HepG2 (cell line): ENCODE data around the gene RPS2. TPM values are rescaled to one million over a fixed set of nuclear protein-coding genes. Genes with fewer than 3 reads are reported as not detected.

Source experiments
- KMT2A ChIP-seq: sonication (generic); formaldehyde crosslinking; IDR thresholded peaks from 2 replicates; pipeline ENCODE4 v1.4.0; 2020; ENCODE audit warnings: missing genetic modification reagents
- NFYC ChIP-seq: IDR thresholded peaks from 2 replicates; pipeline ENCODE4 v1.6.1; 2016; ENCODE audit warnings: missing genetic modification reagents, missing compliant biosample characterization
- POLR2AphosphoS2 ChIP-seq: IDR thresholded peaks from 2 replicates; pipeline ENCODE4 v1.6.1; 2011; ENCODE audit warnings: low read depth, low read length, improper control_type of control experiment
- REXO4 ChIP-seq: sonication (generic); formaldehyde crosslinking; IDR thresholded peaks from 2 replicates; pipeline ENCODE4 v1.8.0; 2022; ENCODE audit warnings: missing genetic modification reagents, mild to moderate bottlenecking, borderline replicate concordance
- SRF ChIP-seq: IDR thresholded peaks from 2 replicates; pipeline ENCODE4 v1.6.1; 2011; ENCODE audit warnings: mild to moderate bottlenecking, low read depth, low read length, moderate library complexity
- SRSF9 ChIP-seq: fragments of 200-400 bp; formaldehyde crosslinking; IDR thresholded peaks from 2 replicates; pipeline ENCODE4 v1.6.1; 2018; ENCODE audit warnings: borderline replicate concordance, mild to moderate bottlenecking, low read depth, low read length; ENCODE audit not compliant: insufficient read depth, poor library complexity, severe bottlenecking
- YEATS4 ChIP-seq: sonication (generic); formaldehyde crosslinking; IDR thresholded peaks from 2 replicates; pipeline ENCODE4 v1.4.0; 2020; ENCODE audit warnings: missing genetic modification reagents, borderline replicate concordance
- ZNF337 ChIP-seq: sonication (generic); formaldehyde crosslinking; IDR thresholded peaks from 2 replicates; pipeline ENCODE4 v1.5.1; 2020; ENCODE audit warnings: missing genetic modification reagents, low read depth, mild to moderate bottlenecking, borderline replicate concordance
- ZNF556 ChIP-seq: sonication (generic); formaldehyde crosslinking; IDR thresholded peaks from 2 replicates; pipeline ENCODE4 v1.4.0; 2020; ENCODE audit warnings: mild to moderate bottlenecking, missing genetic modification reagents, borderline replicate concordance
- ZNF558 ChIP-seq: sonication (generic); formaldehyde crosslinking; IDR thresholded peaks from 2 replicates; pipeline ENCODE4 v1.9.0; 2022; ENCODE audit warnings: mild to moderate bottlenecking, missing genetic modification reagents, borderline replicate concordance
- ZSCAN12 ChIP-seq: sonication (generic); formaldehyde crosslinking; IDR thresholded peaks from 2 replicates; pipeline ENCODE4 v1.9.0; 2021; ENCODE audit warnings: mild to moderate bottlenecking, missing genetic modification reagents
- polyA plus RNA-seq, 8 experiments: library from polyadenylated mRNA; depleted of rRNA in 3 of 8; stranded (reverse) in 7 of 8; unstranded in 1 of 8; fragments of >200 nt; fragmentation: Illumina TruSeq in 4 of 8; extraction: Trizol in 4 of 8; gene quantifications; 2 replicates each; pipeline versions ENCODE4 v1.2.1 to v1.2.3, GENCODE V29; 2011 to 2016; ENCODE audit warnings: low read depth in 4 of 8, missing spikeins in 1 of 8, mixed read lengths in 1 of 8; ENCODE audit not compliant: insufficient read depth in 1 of 8
- total RNA-seq, 5 experiments: library from RNA; depleted of rRNA; stranded (reverse); fragments of >200 nt; fragmentation: Illumina TruSeq; extraction: Trizol; gene quantifications; 2 replicates each; pipeline ENCODE4 v1.2.3, GENCODE V29; 2016; ENCODE audit warnings: low read depth in 1 of 5
- TF ChIP-seq, protein P1 (sequence below), 2 experiments: sonication (generic) in 1 of 2; formaldehyde crosslinking in 1 of 2; IDR thresholded peaks; 2 replicates each; pipeline versions ENCODE4 v1.4.0 to v1.6.1; 2018 to 2020; ENCODE audit warnings: missing genetic modification reagents in 2 of 2, borderline replicate concordance in 1 of 2, low read depth in 1 of 2, mild to moderate bottlenecking in 1 of 2, missing biosample characterization in 1 of 2
- TF ChIP-seq, protein P2 (sequence below): sonication (generic); formaldehyde crosslinking; IDR thresholded peaks from 2 replicates; pipeline ENCODE4 v1.5.1; 2020; ENCODE audit warnings: mild to moderate bottlenecking, missing genetic modification reagents, borderline replicate concordance
- TF ChIP-seq, protein P3 (sequence below): sonication (generic); formaldehyde crosslinking; IDR thresholded peaks from 2 replicates; pipeline ENCODE4 v1.4.0; 2020; ENCODE audit warnings: mild to moderate bottlenecking, missing genetic modification reagents

The RPS2 gene
- total and polyA plus RNA-seq, 2 of the 13 experiments (the other 11 are each of a cell fraction or from before 2014, with no cell fraction given), result 1,908 to 4,514 TPM

DNA sequence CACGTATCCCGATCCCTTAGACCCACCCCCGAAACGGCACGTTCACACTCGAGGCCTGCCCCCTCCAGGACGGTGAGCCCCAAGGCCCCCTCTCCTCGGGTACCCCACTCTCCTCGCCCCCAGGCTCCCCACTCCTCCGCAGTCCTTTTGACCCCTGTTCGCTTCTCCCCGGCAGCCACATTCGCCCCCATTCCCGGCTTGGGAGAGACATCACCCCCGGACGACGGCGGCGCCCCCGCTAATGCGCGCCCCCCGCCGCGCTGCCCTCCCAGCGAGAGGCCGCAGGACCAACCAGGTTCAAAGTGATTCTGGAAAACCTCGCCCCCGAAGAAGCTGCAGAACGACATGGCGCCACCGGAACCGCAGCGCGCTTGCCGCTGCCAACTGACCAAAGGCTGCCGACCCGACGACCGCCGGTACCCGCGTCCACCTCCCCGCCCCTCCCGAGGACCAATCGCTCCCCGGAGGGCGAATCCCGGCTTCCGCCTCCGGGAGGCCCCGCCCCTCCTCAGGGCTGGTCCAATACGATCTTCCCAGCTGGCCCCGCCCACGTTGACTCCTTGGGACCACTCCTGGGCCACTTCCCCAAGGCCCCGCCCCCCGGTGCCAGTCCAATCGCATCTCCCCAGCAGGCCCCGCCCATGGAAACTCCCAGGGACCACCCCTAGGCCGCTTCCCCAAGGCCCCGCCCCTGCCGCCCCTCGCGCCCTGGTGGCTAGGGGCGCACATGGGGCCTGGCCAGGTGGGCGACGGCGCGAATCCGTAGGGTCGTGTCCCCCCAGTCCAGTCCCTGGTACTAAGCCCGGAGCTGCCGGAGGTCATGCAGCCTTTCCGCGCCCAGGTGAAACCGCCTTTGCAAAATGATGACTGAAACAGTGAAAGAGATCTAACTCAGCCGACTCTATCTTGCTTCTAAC, 21.6 kb downstream of the RPS2 start, which contains the start of gene MSRB1 (continued):
- TF ChIP-seq, protein P1, sequence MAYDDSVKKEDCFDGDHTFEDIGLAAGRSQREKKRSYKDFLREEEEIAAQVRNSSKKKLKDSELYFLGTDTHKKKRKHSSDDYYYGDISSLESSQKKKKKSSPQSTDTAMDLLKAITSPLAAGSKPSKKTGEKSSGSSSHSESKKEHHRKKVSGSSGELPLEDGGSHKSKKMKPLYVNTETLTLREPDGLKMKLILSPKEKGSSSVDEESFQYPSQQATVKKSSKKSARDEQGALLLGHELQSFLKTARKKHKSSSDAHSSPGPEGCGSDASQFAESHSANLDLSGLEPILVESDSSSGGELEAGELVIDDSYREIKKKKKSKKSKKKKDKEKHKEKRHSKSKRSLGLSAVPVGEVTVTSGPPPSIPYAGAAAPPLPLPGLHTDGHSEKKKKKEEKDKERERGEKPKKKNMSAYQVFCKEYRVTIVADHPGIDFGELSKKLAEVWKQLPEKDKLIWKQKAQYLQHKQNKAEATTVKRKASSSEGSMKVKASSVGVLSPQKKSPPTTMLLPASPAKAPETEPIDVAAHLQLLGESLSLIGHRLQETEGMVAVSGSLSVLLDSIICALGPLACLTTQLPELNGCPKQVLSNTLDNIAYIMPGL (CRISPR knock-in tag; IDR thresholded peaks at IDR 0.05; ENCODE audit: borderline replicate concordance in 1 of 2, low read depth in 1 of 2), result peak; percentile 52 to 76
- TF ChIP-seq SRF, result no peak
- TF ChIP-seq ZNF556, result no peak; the same call in 1 of the 2 replicates
- peak; percentile 75; the same call in 1 of the 2 replicates for TF ChIP-seq YEATS4
- peak; percentile 53; the same call in 1 of the 2 replicates for TF ChIP-seq KMT2A
- no peak for TF ChIP-seq POLR2AphosphoS2
- TF ChIP-seq ZSCAN12 (CRISPR knock-in tag), result no peak
- no peak for TF ChIP-seq SRSF9
- TF ChIP-seq NFYC (CRISPR knock-in tag), result peak; percentile 84
- TF ChIP-seq ZNF337, result no peak
- TF ChIP-seq REXO4, result 0 out of 2 replicates have a peak, but pooled peaks have one; percentile 70
- TF ChIP-seq, protein P2, sequence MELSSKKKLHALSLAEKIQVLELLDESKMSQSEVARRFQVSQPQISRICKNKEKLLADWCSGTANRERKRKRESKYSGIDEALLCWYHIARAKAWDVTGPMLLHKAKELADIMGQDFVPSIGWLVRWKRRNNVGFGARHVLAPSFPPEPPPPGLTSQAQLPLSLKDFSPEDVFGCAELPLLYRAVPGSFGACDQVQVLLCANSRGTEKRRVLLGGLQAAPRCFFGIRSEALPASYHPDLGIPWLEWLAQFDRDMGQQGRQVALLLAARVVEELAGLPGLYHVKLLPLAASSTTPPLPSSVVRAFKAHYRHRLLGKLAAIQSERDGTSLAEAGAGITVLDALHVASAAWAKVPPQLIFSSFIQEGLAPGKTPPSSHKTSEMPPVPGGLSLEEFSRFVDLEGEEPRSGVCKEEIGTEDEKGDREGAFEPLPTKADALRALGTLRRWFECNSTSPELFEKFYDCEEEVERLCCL (CRISPR knock-in tag), result peak; percentile 55; the same call in 1 of the 2 replicates
- TF ChIP-seq ZNF558 (CRISPR knock-in tag), result 0 out of 2 replicates have a peak, but pooled peaks have one; percentile 71
- TF ChIP-seq, protein P3, sequence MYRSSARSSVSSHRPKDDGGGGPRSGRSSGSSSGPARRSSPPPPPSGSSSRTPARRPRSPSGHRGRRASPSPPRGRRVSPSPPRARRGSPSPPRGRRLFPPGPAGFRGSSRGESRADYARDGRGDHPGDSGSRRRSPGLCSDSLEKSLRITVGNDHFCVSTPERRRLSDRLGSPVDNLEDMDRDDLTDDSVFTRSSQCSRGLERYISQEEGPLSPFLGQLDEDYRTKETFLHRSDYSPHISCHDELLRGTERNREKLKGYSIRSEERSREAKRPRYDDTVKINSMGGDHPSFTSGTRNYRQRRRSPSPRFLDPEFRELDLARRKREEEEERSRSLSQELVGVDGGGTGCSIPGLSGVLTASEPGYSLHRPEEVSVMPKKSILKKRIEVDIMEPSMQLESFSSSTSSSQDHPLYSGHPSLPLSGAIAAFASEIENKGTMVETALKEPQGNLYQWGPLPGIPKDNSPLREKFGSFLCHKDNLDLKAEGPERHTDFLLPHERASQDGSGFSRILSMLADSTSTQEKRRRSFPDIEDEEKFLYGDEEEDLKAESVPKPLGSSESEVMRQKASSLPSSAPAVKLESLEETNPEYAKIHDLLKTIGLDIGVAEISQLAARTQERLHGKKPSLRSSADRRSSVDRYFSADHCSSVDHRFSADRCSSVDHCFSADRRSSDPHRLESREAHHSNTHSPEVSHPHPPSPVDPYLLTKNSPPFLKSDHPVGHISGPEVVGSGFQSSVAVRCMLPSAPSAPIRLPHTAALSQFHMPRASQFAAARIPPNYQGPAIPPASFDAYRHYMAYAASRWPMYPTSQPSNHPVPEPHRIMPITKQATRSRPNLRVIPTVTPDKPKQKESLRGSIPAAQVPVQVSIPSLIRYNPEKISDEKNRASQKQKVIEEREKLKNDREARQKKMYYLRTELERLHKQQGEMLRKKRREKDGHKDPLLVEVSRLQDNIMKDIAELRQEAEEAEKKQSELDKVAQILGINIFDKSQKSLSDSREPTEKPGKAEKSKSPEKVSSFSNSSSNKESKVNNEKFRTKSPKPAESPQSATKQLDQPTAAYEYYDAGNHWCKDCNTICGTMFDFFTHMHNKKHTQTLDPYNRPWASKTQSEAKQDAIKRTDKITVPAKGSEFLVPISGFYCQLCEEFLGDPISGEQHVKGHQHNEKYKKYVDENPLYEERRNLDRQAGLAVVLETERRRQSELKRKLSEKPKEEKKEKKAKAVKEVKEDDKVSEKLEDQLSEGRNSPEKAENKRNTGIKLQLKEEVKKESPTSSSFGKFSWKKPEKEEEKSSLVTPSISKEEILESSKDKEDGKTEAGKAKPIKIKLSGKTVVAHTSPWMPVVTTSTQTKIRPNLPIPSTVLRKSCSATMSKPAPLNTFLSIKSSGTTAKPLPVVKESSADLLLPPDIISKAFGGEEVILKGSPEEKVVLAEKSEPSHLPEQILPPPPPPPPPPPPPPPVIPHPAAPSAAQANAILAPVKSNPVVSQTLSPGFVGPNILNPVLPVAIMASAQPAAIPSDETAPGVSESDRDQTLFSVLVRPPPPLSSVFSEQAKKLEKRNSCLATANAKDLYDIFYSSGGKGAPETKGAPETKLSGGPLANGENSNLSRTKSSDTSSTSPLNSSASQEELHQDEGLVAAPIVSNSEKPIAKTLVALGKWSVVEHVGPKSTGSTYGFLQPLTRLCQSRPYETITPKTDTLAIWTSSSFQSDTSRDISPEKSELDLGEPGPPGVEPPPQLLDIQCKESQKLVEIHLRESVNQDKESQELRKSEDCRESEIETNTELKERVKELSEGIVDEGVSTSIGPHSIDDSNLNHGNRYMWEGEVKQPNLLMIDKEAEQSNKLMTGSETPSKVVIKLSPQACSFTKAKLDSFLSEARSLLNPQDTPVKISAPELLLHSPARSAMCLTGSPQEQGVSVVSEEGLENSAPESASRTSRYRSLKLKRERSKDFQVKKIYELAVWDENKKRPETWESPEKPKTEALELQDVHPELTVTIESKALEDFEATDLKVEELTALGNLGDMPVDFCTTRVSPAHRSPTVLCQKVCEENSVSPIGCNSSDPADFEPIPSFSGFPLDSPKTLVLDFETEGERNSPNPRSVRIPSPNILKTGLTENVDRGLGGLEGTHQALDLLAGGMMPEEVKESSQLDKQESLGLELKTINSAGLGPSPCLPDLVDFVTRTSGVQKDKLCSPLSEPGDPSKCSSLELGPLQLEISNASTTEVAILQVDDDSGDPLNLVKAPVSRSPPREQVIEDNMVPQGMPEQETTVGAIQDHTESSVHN (CRISPR knock-in tag), result no peak
